ENCODE measurements around the gene RNF207. TPM values are rescaled to one million over a fixed set of nuclear protein-coding genes. Genes with fewer than 3 reads are reported as not detected.

RNF207 gene, protein sequence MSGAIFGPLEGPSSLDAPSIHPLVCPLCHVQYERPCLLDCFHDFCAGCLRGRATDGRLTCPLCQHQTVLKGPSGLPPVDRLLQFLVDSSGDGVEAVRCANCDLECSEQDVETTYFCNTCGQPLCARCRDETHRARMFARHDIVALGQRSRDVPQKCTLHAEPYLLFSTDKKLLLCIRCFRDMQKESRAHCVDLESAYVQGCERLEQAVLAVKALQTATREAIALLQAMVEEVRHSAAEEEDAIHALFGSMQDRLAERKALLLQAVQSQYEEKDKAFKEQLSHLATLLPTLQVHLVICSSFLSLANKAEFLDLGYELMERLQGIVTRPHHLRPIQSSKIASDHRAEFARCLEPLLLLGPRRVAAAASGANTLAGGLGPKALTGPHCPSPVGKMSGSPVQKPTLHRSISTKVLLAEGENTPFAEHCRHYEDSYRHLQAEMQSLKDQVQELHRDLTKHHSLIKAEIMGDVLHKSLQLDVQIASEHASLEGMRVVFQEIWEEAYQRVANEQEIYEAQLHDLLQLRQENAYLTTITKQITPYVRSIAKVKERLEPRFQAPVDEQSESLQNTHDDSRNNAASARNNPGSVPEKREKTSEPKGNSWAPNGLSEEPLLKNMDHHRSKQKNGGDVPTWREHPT
- 1.5 and 2.9 TPM in 2 replicates for total RNA-seq (2014; rRNA removed; shearing (Covaris generic))
- polyA plus RNA-seq (2015; cell fraction: cytosol; rRNA removed): 1.2 and 2.0 TPM in 2 replicates
- 22.0 and 121 TPM in 2 replicates for polyA plus RNA-seq (2015; cell fraction: nucleus; rRNA removed)

DNA sequence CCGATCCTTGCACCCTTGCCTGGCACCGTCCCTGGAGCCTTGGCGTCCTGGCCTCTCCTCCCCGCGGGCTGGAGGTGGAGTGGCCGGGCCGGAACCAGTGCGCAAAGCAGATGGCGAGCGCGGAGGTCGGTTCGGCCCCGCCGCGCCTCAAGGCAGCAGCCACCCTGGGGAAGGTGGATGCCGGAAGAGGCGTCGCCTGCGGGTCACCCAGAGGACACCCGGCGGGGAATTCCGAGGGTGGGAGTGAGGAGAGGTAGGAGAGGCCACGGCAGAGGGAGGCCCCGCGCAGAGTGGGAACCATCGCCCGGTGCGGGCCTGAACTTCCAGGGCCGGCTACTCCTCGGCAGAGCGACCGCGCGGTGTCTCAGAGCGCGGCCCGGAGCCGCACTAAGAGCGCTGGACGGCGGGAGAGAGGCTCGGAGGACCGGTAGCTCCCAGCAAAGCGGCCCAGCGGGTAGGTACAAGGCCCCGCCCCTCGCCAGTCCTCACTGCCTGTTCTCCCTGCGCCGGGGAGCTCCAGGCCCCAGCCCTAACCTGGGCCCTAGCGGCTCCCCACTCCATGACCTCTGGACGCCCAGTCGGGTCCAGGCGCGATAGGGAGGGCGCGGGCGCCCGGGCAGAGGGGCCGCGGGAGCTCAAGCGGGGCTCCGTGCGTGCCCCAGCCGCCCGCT, at the start of gene RNF207:
RNF207 (plus strand) TSS at position 271 of the 671 bp plus-strand sequence. CDS start 417 bp downstream, outside the sequence.
- in situ Hi-C loops (cut with HindIII; ENCODE audit: low pct_unique_long_range_greater_than_20kb, low sequenced_read_pairs): no loop called here

DNA sequence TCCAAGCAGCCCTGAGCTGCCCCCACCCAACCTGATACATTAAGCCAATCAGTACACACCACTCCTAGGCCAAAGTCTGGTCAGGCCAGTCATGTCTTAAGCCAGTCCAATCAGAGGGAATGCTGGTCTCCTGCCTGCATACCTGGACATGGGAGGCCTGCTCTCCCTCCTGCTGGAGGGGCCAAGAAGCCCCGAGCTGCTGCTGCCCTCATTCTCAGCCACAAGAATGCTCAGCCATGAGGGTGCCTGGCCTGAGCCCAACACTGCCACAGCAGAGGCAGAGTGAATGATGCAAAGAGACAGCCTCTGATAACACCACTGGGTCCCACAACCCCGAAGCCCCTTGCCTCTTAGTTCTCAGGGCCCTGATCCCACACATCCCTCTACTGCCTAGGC, 48.8 kb upstream of the RNF207 start:
- DNase-seq (ENCODE audit: low read depth, low spot score): no peak
- in situ Hi-C loops (cut with HindIII; ENCODE audit: low pct_unique_long_range_greater_than_20kb, low sequenced_read_pairs): no loop called here

More for the DNA sequence above, at the start of gene RNF207:
- no peak for DNase-seq (ENCODE audit: low read depth, low spot score)

DNA sequence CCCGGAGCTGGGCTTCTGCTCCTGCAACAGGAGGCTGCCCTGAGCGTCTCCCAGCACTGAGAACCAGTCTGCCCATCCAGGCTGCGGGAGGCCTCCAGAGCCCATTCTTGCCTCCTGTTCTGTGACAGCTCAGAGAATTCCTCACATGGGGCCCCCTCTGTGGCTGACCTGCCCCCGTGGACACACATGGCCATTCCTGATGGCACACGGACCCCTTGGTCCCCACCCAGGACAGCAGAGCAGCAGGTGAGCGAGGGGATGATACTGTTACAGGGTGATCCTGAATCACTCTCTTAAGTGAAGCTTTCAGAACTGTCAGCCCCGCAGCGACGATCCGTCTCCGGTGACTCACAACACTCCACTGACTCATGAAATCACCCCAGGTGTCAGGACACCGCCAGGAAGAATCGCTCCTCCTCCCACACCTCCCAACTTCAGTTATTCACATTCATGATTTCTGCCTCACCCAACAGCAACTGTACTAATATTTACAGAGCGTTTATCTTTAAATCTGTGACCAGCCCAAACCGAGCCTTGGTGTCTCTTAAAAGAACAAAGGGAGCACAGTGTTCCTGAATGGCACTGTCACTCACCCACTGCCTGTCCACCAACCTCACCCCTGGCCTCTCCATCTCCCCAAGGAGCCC, 48.3 kb upstream of the RNF207 start:
- in situ Hi-C loops (cut with HindIII; ENCODE audit: low pct_unique_long_range_greater_than_20kb, low sequenced_read_pairs): no loop called here
- DNase-seq (ENCODE audit: low read depth, low spot score): no peak

DNA sequence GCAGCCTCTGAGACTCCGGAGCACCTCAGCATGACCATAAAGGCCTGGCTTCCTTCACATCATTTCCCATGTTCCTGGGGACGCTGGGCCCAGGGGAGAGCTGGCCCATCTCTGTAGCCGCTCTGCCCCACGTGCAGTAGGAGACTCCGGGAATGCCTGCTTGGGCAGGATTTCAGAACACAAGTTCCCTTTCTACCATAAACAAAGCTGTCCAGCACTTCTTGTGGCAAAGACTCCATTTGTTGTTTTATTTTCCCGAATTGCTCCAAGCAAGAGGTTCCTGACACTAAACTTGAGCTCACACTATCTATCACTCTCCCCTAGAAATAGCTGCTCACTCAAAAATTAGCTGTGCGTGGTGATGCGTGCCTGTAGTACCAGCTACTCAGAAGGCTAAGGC, 47.7 kb upstream of the RNF207 start:
- no peak for DNase-seq (ENCODE audit: low read depth, low spot score)
- in situ Hi-C loops (cut with HindIII; ENCODE audit: low pct_unique_long_range_greater_than_20kb, low sequenced_read_pairs): no loop called here

DNA sequence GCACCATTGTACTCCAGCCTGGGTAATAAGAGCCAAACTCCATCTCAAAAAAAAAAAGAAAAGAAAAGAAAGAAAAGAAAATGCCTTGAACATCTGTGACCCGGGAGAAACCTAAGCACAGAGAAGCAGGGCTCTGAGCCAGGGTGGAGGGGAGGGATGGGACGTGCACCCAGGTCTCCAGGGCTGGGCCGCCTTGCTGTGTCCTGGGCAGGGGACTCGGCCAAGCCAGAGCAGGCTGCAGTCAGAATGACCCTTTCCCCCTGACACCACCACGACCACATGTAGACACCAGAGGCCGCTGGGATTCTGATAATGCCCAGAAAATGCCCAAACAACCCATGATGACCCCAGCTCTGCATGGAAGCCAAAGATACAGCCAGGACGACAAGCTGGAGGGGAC, 43.6 kb upstream of the RNF207 start:
- in situ Hi-C loops (cut with HindIII; ENCODE audit: low pct_unique_long_range_greater_than_20kb, low sequenced_read_pairs): no loop called here
- DNase-seq (ENCODE audit: low read depth, low spot score): no peak

DNA sequence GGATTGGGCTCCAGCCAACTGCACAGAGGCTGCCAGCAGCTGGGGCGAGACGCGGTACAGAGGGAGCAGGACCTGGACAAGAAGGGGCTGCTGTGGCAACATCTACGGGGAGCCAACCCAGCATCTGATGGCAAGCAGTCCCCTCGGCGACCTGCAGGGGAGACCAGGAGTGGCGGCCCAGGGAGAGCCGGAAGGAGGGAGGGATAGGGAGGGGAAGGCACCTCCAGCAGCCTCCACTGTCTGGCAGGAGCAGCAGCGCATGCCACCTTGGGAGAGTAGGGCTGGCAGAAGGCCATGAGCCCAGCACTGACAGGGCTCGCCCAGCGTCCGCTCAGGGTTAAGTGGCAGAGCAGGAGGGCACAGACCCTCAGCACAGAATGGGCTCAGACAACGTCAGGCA, 43.1 kb upstream of the RNF207 start:
- in situ Hi-C loops (cut with HindIII; ENCODE audit: low pct_unique_long_range_greater_than_20kb, low sequenced_read_pairs): no loop called here
- DNase-seq (ENCODE audit: low read depth, low spot score): no peak

DNA sequence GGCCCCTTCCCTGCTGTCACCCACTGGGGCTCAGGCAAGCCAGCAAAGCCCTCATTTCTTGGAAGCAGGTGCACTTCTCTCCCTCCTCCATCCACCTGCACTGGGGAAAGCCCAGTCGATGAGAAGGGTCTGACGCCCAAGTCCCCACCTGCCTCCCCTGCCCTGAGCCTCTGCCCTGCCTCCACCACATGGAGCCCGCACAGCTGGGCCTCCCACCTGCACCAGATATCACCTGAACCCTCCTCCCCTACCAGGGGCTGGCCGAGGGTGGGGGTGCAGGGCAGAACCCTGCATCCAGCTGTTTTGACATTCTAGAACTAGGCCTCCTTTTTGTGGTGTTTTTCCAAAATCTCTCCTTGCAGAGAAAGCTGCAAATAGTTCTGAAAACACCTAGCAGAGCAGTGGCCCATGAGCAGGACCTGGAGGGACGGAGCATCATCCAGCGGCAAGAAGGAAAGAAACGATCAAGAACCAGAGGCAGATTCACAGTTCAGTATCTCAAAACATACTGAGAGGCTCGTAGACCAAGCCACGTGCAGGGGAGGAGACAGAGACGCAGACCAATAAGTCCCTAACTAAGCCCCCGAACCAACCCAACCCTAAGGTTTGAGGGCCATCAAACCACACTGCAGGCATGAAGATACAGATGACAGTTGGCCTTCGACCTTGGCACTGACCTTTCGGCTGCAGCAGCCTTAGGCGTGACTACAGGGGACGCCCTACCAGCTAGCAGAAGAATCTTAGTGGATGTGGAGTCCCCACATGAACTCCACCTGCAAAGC, 42.5 kb upstream of the RNF207 start:
- in situ Hi-C loops (cut with HindIII; ENCODE audit: low pct_unique_long_range_greater_than_20kb, low sequenced_read_pairs): no loop called here
- DNase-seq (ENCODE audit: low read depth, low spot score): no peak

DNA sequence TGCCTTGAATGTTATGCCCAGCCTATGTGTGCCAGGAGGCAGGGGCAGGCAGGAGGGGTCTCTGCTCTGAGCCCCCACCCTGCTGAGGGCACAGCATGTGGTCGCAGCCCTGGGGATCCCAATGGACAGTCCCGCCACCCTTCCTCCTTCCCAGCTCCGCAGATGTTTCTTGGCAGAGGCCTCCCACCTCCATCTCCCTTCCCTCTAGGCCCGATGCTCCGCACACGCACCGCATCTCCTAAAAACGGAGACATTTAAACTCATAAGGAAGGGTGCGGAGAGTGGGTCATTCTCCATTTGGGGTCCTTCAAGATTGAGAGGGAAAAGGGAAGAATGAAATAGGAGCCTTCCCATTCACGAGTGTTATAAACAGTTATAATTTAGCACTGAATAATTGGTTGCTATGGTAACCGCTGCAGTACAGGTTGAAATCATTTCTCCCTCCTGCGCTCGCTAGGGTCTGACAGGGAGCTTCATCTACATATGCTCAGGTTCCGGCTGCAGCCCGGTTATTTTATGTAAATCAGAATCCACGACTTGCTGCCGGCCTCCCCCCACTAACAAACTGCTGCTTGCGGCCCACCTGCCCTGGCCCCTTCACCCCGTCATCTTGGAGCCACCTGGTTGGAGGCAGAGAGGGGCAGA, 41.8 kb upstream of the RNF207 start:
- DNase-seq (ENCODE audit: low read depth, low spot score): no peak

DNA sequence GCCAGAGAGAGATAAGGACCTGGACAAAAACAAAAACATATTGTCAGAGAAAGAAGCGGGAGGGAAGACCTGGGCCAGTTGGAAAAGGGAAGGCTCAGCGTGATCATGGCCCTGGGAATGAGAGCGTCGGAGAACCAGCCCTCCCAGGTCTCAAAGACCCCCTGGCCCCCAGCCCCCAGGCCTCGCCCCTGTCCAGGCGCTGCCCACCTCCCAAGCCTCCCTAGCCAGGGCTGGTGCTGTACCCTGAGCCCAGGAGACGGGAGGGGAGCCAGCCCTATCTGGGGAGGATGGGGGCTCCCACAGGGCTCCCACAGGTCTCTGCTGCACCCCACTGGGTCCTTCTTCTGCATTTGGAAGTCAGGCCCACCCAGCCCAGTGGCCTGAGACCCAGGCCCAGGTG, 40.9 kb upstream of the RNF207 start:
- in situ Hi-C loops (cut with HindIII; ENCODE audit: low pct_unique_long_range_greater_than_20kb, low sequenced_read_pairs): no loop called here
- no peak for DNase-seq (ENCODE audit: low read depth, low spot score)

More for the DNA sequence above, 41.8 kb upstream of the RNF207 start:
- in situ Hi-C loops (cut with HindIII; ENCODE audit: low pct_unique_long_range_greater_than_20kb, low sequenced_read_pairs): no loop called here

DNA sequence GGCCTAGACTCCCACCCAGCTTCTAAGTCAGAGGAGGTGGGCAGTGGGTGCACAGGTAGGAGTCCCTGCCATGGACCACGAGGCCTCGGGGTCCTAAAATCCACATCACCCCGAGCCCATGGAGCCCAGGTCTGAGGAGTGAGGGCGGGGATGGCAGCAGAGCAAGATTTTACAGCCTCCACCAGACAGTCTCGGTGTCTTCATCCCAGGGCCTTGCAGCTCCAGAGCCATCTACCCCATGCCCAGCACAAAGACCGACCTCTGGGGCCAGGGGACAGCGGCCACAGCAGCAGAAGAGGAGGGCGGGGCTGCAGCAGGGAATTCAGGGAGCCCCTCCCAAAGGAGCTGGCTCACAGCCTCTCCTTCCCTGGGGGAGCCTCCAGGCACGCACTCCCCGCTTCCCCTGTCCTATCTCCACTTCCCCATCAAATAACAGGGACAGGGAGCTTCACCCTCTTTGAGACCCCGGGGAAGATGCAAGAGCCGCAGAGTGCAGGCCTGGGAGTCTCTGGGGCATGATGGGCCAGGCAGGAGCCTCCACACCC, 40.4 kb upstream of the RNF207 start:
- no peak for DNase-seq (ENCODE audit: low read depth, low spot score)
- in situ Hi-C loops (cut with HindIII; ENCODE audit: low pct_unique_long_range_greater_than_20kb, low sequenced_read_pairs): no loop called here

DNA sequence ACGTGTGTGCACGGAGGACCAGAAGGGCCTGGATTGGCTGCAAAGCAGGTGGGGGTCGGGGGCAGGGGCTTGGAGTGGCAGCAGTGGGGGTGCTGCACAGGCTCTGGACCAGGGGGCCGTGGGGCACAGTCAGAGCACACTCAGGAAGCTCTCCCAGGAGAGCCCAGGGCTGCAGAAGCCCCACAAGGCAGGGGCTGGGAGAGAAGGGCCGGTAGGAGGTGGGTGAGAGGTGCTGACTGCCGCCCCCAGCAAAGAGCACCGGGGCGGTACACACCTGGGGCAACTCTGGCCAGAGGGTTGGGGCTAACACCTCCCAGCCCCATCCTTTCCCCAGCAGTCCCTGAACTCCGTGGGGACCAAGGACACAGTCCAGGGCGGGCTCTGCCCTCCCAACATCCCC, 39.7 kb upstream of the RNF207 start:
- in situ Hi-C loops (cut with HindIII; ENCODE audit: low pct_unique_long_range_greater_than_20kb, low sequenced_read_pairs): no loop called here
- DNase-seq (ENCODE audit: low read depth, low spot score): no peak

DNA sequence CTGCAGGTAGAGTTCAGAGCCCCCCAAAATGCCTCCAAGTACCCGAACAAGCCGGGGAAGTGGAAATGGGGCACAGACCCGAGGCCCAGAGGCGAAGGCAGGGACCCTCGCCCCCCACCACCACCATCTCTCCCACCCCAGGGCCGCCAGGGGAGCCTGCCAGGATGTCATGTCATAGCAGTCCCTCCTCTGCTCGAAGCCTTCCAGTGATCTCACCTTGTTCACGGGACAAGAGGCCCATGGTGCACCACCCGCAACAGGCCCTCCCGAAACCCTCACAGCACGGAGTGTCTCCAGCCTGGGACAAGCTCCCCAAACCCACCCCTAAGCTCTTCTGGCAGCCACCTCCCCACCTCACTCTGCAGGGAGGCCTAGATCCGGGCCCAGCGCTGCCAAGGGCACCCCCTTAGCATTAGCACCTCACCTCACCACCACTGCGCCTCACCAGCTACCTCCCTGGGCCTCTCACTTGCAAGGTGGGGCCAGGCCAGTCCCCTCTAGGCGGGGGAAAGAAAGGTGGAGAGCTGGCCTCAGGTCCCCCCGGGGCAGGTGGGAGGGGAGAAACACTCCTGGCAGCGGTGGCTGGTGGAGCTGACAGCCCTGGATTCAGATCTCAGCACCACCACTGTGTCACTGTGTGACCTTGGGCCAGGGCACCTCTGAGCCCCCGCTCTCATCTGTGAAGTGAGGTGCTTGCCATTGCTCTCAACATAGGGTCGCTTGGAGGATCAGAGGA, 39.1 kb upstream of the RNF207 start:
- in situ Hi-C loops (cut with HindIII; ENCODE audit: low pct_unique_long_range_greater_than_20kb, low sequenced_read_pairs): no loop called here
- no peak for DNase-seq (ENCODE audit: low read depth, low spot score)

DNA sequence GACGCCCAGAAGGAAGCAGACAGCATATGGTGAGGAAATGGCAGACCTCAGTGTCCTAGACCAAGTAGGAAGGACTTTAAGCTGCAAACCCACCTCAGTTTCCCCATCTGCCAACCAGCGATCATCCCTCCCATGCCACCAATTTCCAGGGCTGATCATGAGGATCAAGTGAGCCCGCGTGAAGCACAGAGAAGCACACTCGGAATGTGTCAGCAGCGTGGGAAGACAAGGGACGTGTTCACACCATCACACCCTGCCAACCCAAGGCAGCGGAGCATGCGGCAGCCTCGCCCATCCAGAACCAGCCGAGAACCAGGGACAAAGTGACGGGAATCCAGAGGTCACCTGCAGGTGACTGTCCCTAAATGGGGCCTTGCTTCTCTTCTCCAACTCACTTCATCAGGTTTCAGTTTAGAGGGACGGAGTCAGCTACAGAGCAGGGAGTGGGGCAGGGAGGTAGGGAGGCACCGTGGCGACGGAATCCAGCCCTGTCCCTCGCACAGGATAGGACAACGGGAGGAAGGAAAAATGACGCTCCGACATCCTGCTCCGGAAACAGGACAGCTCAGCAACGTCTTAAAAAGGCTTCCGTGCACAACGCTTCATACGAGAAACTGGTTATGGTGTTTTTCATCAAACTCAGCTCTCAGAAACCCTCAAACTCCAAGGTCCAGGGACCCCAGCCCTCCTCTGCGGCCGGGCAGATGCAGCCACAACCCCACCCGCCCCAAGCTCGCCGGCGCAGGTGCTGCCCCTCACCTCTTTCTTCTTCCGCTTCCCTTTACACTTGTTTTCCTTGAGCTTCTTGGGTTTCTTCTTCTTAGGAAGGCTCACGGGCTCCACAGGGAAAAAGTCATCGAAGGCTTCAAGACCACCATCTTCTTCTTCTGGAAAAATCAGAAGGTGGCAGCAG, 38.3 kb upstream of the RNF207 start:
- in situ Hi-C loops (cut with HindIII; ENCODE audit: low pct_unique_long_range_greater_than_20kb, low sequenced_read_pairs): no loop called here
- DNase-seq (ENCODE audit: low read depth, low spot score): no peak

DNA sequence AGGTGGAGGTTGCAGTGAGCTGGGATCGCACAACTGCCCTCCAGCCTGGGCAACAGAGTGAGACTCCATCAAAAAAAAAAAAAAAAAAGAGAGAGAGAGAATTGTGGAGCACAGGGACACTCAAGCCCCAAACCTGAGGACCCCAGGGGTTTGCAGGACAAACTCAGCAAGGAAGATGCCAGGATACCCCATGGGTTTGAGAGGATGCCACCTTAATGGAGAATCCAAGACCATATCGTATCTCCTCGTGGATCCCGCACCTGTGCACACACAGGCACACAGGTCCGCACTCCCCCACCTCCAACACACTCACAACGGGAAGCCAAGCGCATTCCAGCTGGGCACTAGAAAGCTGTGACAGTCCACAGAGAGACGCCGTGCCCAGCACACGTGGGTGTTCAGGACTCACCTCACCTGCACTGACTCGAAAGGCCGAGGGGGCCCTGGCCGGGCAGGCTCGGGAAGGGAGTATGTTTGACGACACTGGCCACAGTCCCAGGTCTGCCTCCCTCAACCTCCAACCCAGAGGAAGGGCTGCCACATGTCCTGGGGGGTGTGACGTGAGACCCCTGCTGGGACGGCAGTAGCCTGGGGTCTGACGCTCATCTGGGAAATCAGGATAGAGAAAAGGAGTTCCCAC, 36.9 kb upstream of the RNF207 start:
- no peak for DNase-seq (ENCODE audit: low read depth, low spot score)
- in situ Hi-C loops (cut with HindIII; ENCODE audit: low pct_unique_long_range_greater_than_20kb, low sequenced_read_pairs): no loop called here
